Stimulated activated CD8-positive, alpha-beta memory T cell treated with anti-CD3 and anti-CD28 coated beads, Interleukin-15, amount 100 ng/mL, for 1 hour (primary cell): ENCODE data around the gene TRIM64C.
"Not testable (repeated sequence)": the region's sequence is repeated elsewhere in the genome, so short reads cannot be mapped to it uniquely, and the experiment has no call there.

ENCODE experiments used
- DNase-seq: peaks from one replicate; pipeline ENCODE4 v3.0.0-alpha.2; 2020; ENCODE audit warnings: low read depth

Gene TRIM64C

GRCh38 chr11:49059012-49059411, at the start of gene TRIM64C:
Gene TRIM64C (minus strand): TSS chr11:49059112. CDS start chr11:49059112, 0 bp downstream.
- DNase-seq: not testable (repeated sequence)

- not testable (repeated sequence) for DNase-seq
Measured at GRCh38 chr11:49102356-49102755, 43.4 kb upstream of the TRIM64C start.

GRCh38 chr11:49069897-49070296, 11.0 kb upstream of the TRIM64C start:
- DNase-seq: not testable (repeated sequence)

- DNase-seq: not testable (repeated sequence)
Measured at GRCh38 chr11:49049821-49050220, 9.1 kb downstream of the TRIM64C start.

GRCh38 chr11:49048229-49048628, 10.7 kb downstream of the TRIM64C start:
- not testable (repeated sequence) for DNase-seq

- not testable (repeated sequence) for DNase-seq
Measured at GRCh38 chr11:49028523-49028922, 30.4 kb downstream of the TRIM64C start, which contains the start of gene TRIM49B. Gene TRIM49B (plus strand): TSS chr11:49028823. CDS start chr11:49031600, 2,777 bp downstream.
